Measurements from ENCODE around the gene PRODH.
"Not testable (repeated sequence)": the region's sequence is repeated elsewhere in the genome, so short reads cannot be mapped to it uniquely, and the experiment has no call there.

DNA sequence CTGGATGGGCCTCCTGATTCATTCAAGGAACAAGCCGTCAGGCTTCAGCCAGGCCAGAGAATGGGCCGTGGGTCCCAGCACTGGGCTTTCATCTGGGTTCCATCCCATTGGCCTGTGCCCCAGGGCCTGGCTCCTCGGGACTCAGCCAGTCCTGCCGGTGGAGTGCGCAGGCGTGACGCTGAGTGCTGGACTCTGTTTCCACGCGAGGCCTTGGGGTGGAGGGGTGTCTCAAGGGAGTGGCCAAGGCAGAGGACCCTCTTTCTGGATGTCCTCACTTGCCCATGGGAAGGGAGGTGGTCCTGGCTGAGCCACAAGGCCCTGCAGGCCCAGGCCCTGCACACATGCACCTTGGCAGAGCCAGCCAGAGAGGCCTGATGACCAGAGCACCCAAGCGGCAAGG, 28.0 kb upstream of the PRODH start:
- TF ChIP-seq, protein P1, sequence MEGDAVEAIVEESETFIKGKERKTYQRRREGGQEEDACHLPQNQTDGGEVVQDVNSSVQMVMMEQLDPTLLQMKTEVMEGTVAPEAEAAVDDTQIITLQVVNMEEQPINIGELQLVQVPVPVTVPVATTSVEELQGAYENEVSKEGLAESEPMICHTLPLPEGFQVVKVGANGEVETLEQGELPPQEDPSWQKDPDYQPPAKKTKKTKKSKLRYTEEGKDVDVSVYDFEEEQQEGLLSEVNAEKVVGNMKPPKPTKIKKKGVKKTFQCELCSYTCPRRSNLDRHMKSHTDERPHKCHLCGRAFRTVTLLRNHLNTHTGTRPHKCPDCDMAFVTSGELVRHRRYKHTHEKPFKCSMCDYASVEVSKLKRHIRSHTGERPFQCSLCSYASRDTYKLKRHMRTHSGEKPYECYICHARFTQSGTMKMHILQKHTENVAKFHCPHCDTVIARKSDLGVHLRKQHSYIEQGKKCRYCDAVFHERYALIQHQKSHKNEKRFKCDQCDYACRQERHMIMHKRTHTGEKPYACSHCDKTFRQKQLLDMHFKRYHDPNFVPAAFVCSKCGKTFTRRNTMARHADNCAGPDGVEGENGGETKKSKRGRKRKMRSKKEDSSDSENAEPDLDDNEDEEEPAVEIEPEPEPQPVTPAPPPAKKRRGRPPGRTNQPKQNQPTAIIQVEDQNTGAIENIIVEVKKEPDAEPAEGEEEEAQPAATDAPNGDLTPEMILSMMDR (IDR thresholded peaks at IDR 0.05; ENCODE audit: insufficient read depth, low read length, poor library complexity, severe bottlenecking), result not testable (repeated sequence)
- TF ChIP-seq EZH2phosphoT487 (conservative IDR thresholded peaks at IDR 0.05; ENCODE audit: low read length), result not testable (repeated sequence)
